SK-N-SH (cell line): ENCODE results near the gene PTDSS2.

Experiments used
- CTCF ChIP-seq: fragments of 200-600 bp; sonication (generic); IDR thresholded peaks from 2 replicates; pipeline ENCODE4 v1.6.1; 2017; ENCODE audit warnings: antibody characterized with exemption, mild to moderate bottlenecking, moderate library complexity
- ELF1 ChIP-seq: IDR thresholded peaks from 2 replicates; pipeline ENCODE4 v1.4.0; 2012
- EP300 ChIP-seq, 2 experiments: IDR thresholded peaks; 2 replicates each; pipeline versions ENCODE4 v1.4.0 to v1.6.1; 2012; ENCODE audit warnings: borderline replicate concordance in 1 of 2, low read depth in 1 of 2, low read length in 1 of 2
- EZH2phosphoT487 ChIP-seq: fragments of 200-600 bp; sonication (generic); IDR thresholded peaks from 2 replicates; pipeline ENCODE4 v1.6.1; 2017; ENCODE audit warnings: low read depth, mixed run types, mild to moderate bottlenecking, antibody characterized with exemption, moderate library complexity, borderline replicate concordance
- MAX ChIP-seq: IDR thresholded peaks from 2 replicates; pipeline ENCODE4 v1.4.0; 2012; ENCODE audit warnings: low read depth
- MEF2A ChIP-seq: IDR thresholded peaks from 2 replicates; pipeline ENCODE4 v1.4.0; 2012; ENCODE audit warnings: low read depth, borderline replicate concordance
- MXI1 ChIP-seq: IDR thresholded peaks from 2 replicates; pipeline ENCODE4 v1.6.1; 2012; ENCODE audit warnings: mild to moderate bottlenecking, low read depth, low read length, improper control_type of control experiment
- NFIC ChIP-seq: IDR thresholded peaks from 2 replicates; pipeline ENCODE4 v1.4.0; 2012; ENCODE audit warnings: borderline replicate concordance
- POLR2AphosphoS5 ChIP-seq: IDR thresholded peaks from 2 replicates; pipeline ENCODE4 v1.6.1; 2012; ENCODE audit warnings: low read depth, low read length
- RFX5 ChIP-seq: IDR thresholded peaks from 2 replicates; pipeline ENCODE4 v1.6.1; 2012; ENCODE audit warnings: mild to moderate bottlenecking, improper control_type of control experiment, low read length
- SMC3 ChIP-seq: IDR thresholded peaks from 2 replicates; pipeline ENCODE4 v1.6.1; 2012; ENCODE audit warnings: low read depth, low read length, improper control_type of control experiment
- TAF1 ChIP-seq: IDR thresholded peaks from 2 replicates; pipeline ENCODE4 v1.6.1; 2012; ENCODE audit warnings: low read depth, mild to moderate bottlenecking, low read length, moderate library complexity, borderline replicate concordance
- USF2 ChIP-seq: fragments of 150-350 bp; IDR thresholded peaks from 2 replicates; pipeline ENCODE4 v1.6.1; 2017; ENCODE audit warnings: antibody characterized with exemption, low read length, low read depth, borderline replicate concordance
- YY1 ChIP-seq: IDR thresholded peaks from 2 replicates; pipeline ENCODE4 v1.4.0; 2012; ENCODE audit warnings: low read depth, mild to moderate bottlenecking

GRCh38 chr11:409600-410483 is 40.2 kb upstream of the PTDSS2 start:
- TF ChIP-seq ELF1 (no peak), CTCF (no peak), MXI1 (no peak), SMC3 (no peak), TAF1 (no peak), POLR2AphosphoS5 (no peak), NFIC (no peak), YY1 (no peak), EZH2phosphoT487 (no peak), EP300 (IDR thresholded peaks at IDR 0.05; ENCODE audit: borderline replicate concordance in 1 of 2, low read depth in 1 of 2, low read length in 1 of 2) (no peak), MAX (no peak), MEF2A (no peak), USF2 (no peak), RFX5 (no peak)
